ENCODE results near the gene CDAN1.

Gene CDAN1

GRCh38 chr15:42721016-42721415 is 15.9 kb downstream of the CDAN1 start:
- TF ChIP-seq EGR1 (IDR thresholded peaks at IDR 0.05) (no peak), TEAD4 (IDR thresholded peaks at IDR 0.05) (no peak), YY1 (IDR thresholded peaks at IDR 0.05; ENCODE audit: low read depth) (no peak), TAF1 (IDR thresholded peaks at IDR 0.05; ENCODE audit: low read depth) (no peak), USF1 (IDR thresholded peaks at IDR 0.05) (no peak), EP300 (IDR thresholded peaks at IDR 0.05; ENCODE audit: borderline replicate concordance) (no peak), FOXM1 (IDR thresholded peaks at IDR 0.05; ENCODE audit: borderline replicate concordance, low read depth) (no peak), REST (IDR thresholded peaks at IDR 0.05; ENCODE audit: low read depth) (no peak), TCF12 (IDR thresholded peaks at IDR 0.05; ENCODE audit: low read depth) (no peak), CEBPB (IDR thresholded peaks at IDR 0.05) (no peak), NFIC (IDR thresholded peaks at IDR 0.05) (no peak)

- TF ChIP-seq FOXM1 (IDR thresholded peaks at IDR 0.05; ENCODE audit: borderline replicate concordance, low read depth) = no peak
- no peak for TF ChIP-seq CEBPB (IDR thresholded peaks at IDR 0.05)
- no peak for TF ChIP-seq CREB1 (IDR thresholded peaks at IDR 0.05; ENCODE audit: low read depth)
- TF ChIP-seq RAD21 (IDR thresholded peaks at IDR 0.05; ENCODE audit: low read depth) = no peak
- no peak for TF ChIP-seq NFIC (IDR thresholded peaks at IDR 0.05)
- no peak for TF ChIP-seq MAX (IDR thresholded peaks at IDR 0.05)
- TF ChIP-seq TCF12 (IDR thresholded peaks at IDR 0.05; ENCODE audit: low read depth) = no peak
- no peak for TF ChIP-seq USF1 (IDR thresholded peaks at IDR 0.05)
- no peak for TF ChIP-seq EGR1 (IDR thresholded peaks at IDR 0.05)
- no peak for TF ChIP-seq EP300 (IDR thresholded peaks at IDR 0.05; ENCODE audit: borderline replicate concordance)
Observed at GRCh38 chr15:42720071-42720470, 16.9 kb downstream of the CDAN1 start.

GRCh38 chr15:42719043-42719442 is 17.9 kb downstream of the CDAN1 start:
- TF ChIP-seq TEAD4 (IDR thresholded peaks at IDR 0.05) (no peak), FOXM1 (IDR thresholded peaks at IDR 0.05; ENCODE audit: borderline replicate concordance, low read depth) (no peak), TAF1 (IDR thresholded peaks at IDR 0.05; ENCODE audit: low read depth) (no peak), USF1 (IDR thresholded peaks at IDR 0.05) (no peak), ZBTB7A (IDR thresholded peaks at IDR 0.05; ENCODE audit: low read depth) (no peak), NFIC (IDR thresholded peaks at IDR 0.05) (no peak), EP300 (IDR thresholded peaks at IDR 0.05; ENCODE audit: borderline replicate concordance) (no peak), REST (IDR thresholded peaks at IDR 0.05; ENCODE audit: low read depth) (no peak), EGR1 (IDR thresholded peaks at IDR 0.05) (no peak), YY1 (IDR thresholded peaks at IDR 0.05; ENCODE audit: low read depth) (no peak), TCF12 (IDR thresholded peaks at IDR 0.05; ENCODE audit: low read depth) (no peak), CEBPB (IDR thresholded peaks at IDR 0.05) (no peak), MAX (IDR thresholded peaks at IDR 0.05) (no peak), CREB1 (IDR thresholded peaks at IDR 0.05; ENCODE audit: low read depth) (no peak), RAD21 (IDR thresholded peaks at IDR 0.05; ENCODE audit: low read depth) (no peak)

GRCh38 chr15:42716626-42717025 is 20.3 kb downstream of the CDAN1 start:
- TF ChIP-seq USF1 (IDR thresholded peaks at IDR 0.05) (no peak), NFIC (IDR thresholded peaks at IDR 0.05) (no peak), RAD21 (IDR thresholded peaks at IDR 0.05; ENCODE audit: low read depth) (no peak), EP300 (IDR thresholded peaks at IDR 0.05; ENCODE audit: borderline replicate concordance) (no peak), REST (IDR thresholded peaks at IDR 0.05; ENCODE audit: low read depth) (no peak), TEAD4 (IDR thresholded peaks at IDR 0.05) (no peak), CEBPB (IDR thresholded peaks at IDR 0.05) (no peak), TCF12 (IDR thresholded peaks at IDR 0.05; ENCODE audit: low read depth) (no peak), EGR1 (IDR thresholded peaks at IDR 0.05) (no peak), MAX (IDR thresholded peaks at IDR 0.05) (no peak), TAF1 (IDR thresholded peaks at IDR 0.05; ENCODE audit: low read depth) (no peak), ZBTB7A (IDR thresholded peaks at IDR 0.05; ENCODE audit: low read depth) (no peak)

Data from Ishikawa (cell line).